Measurements from ENCODE around the gene PALLD. TPM values are rescaled to one million over a fixed set of nuclear protein-coding genes. Genes with fewer than 3 reads are reported as not detected.
"Not testable (repeated sequence)": the region's sequence is repeated elsewhere in the genome, so short reads cannot be mapped to it uniquely, and the experiment has no call there.

The PALLD gene
- total RNA-seq, 1 experiment from 2014 or later, result 176 TPM

GRCh38 chr4:168791376-168791775 is 294.5 kb downstream of the PALLD start:
- no peak for DNase-seq (ENCODE audit: low read depth)

- DNase-seq (ENCODE audit: low read depth), result no peak
Measured at GRCh38 chr4:168793542-168793941, 296.7 kb downstream of the PALLD start.

- no peak for DNase-seq (ENCODE audit: low read depth)
Measured at GRCh38 chr4:168794092-168794707, 297.3 kb downstream of the PALLD start.

GRCh38 chr4:168794881-168795280 is 298.0 kb downstream of the PALLD start:
- no peak for DNase-seq (ENCODE audit: low read depth)

GRCh38 chr4:168795346-168795745 is 298.5 kb downstream of the PALLD start:
- DNase-seq (ENCODE audit: low read depth), result no peak

GRCh38 chr4:168796362-168797106 is 299.7 kb downstream of the PALLD start:
- DNase-seq (ENCODE audit: low read depth), result peak; percentile 90

GRCh38 chr4:168797194-168797593 is 300.3 kb downstream of the PALLD start:
- peak; percentile 90 for DNase-seq (ENCODE audit: low read depth)

- no peak for DNase-seq (ENCODE audit: low read depth)
Measured at GRCh38 chr4:168797738-168798375, 301.0 kb downstream of the PALLD start.

GRCh38 chr4:168800926-168801325 is 304.1 kb downstream of the PALLD start:
- no peak for DNase-seq (ENCODE audit: low read depth)

GRCh38 chr4:168802222-168802621 is 305.4 kb downstream of the PALLD start:
- no peak for DNase-seq (ENCODE audit: low read depth)

- DNase-seq (ENCODE audit: low read depth), result not testable (repeated sequence)
Measured at GRCh38 chr4:168803052-168803451, 306.2 kb downstream of the PALLD start.

- DNase-seq (ENCODE audit: low read depth), result peak; percentile 75
Measured at GRCh38 chr4:168803732-168804131, 306.9 kb downstream of the PALLD start.

- no peak for DNase-seq (ENCODE audit: low read depth)
Measured at GRCh38 chr4:168804146-168804545, 307.3 kb downstream of the PALLD start.

- DNase-seq (ENCODE audit: low read depth), result no peak
Measured at GRCh38 chr4:168805341-168805740, 308.5 kb downstream of the PALLD start.

GRCh38 chr4:168806247-168806646 is 309.4 kb downstream of the PALLD start:
- not testable (repeated sequence) for DNase-seq (ENCODE audit: low read depth)

GRCh38 chr4:168811207-168811606 is 314.4 kb downstream of the PALLD start:
- DNase-seq (ENCODE audit: low read depth), result no peak

GRCh38 chr4:168811786-168812651 is 315.2 kb downstream of the PALLD start:
- peak; percentile 83 for DNase-seq (ENCODE audit: low read depth)

GRCh38 chr4:168812806-168813205 is 316.0 kb downstream of the PALLD start:
- no peak for DNase-seq (ENCODE audit: low read depth)

GRCh38 chr4:168813890-168814289 is 317.0 kb downstream of the PALLD start:
- DNase-seq (ENCODE audit: low read depth), result no peak

GRCh38 chr4:168815379-168816345 is 318.8 kb downstream of the PALLD start:
- no peak for DNase-seq (ENCODE audit: low read depth)

GRCh38 chr4:168817370-168817769 is 320.5 kb downstream of the PALLD start:
- DNase-seq (ENCODE audit: low read depth), result no peak
